ENCODE measurements around the gene NUAK1.
"Not testable (repeated sequence)": the region's sequence is repeated elsewhere in the genome, so short reads cannot be mapped to it uniquely, and the experiment has no call there.

Gene NUAK1

DNA sequence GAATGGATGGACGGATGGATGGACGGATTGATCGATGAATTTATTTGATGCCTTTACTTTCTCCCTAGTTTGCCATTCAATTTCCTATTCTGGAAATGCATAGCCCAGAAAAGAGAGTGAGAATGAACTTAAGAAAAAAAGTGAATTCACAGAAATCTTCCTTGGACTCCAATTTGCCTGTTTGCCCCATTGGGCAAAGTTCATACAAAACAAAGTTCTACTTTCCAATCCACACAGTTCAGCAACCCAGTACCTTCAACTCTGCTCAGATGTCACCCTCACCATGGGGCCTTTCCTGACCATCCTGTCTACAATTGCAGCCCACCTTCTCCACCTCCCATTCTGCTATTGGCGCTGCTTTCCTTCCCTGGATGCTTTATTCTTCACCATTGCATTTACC lies 8.2 kb upstream of the NUAK1 start:
- DNase-seq (ENCODE audit: low read depth in 2 of 2): no peak

DNA sequence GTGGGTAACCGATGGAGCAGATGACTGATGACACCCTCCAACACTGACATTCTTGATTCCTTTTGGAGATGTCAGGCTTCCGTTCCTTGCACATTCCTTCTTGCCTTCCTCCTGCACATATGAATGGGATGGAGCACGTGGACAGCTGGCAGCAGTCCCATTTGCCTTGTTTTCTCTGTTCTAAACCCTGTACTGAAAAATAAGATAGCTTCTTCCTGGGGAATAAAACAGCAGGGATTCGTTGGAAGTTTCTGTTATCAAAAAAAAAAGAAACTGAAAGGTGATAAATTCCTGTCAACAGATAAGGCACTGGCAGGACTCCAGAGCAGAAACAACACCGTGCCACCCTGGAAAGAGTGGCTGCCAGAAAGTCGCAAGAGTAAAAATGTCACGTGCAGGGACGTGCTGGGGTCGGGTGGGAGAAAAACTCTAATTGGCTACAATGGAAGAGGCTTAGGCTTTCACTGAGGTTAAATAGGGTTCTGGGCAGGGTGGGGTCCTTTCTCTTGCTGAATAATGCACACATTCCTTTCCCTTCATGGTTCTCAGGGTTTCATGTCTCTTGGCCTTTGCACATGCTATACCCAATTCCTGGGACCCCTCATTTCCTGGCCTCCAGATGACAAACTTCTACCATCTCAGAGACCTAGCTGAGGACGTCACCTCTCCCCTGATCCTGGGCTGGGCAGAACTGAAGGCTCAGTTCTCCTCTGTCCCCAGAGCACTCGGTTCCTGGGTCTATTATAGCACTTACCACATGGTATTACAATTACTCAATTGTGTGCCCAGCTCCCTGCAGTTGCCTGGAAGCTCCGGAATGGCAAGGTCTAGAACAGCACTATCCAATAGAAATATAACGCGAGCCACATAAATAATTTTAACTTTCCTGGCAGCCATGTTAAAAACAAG lies 7.0 kb upstream of the NUAK1 start:
- no peak for DNase-seq (ENCODE audit: low read depth in 2 of 2)

GRCh38 chr12:106144847-106145246 lies 6.1 kb upstream of the NUAK1 start:
- DNase-seq (ENCODE audit: low read depth in 2 of 2): no peak

GRCh38 chr12:106142591-106143261 lies 4.0 kb upstream of the NUAK1 start:
- no peak for DNase-seq (ENCODE audit: low read depth in 2 of 2)

- DNase-seq (ENCODE audit: low read depth in 2 of 2): not testable (repeated sequence)
These were observed 3.2 kb upstream of the NUAK1 start for GRCh38 chr12:106141920-106142319.

- no peak for DNase-seq (ENCODE audit: low read depth in 2 of 2)
These were observed 2.7 kb upstream of the NUAK1 start for GRCh38 chr12:106141452-106141851.

DNA sequence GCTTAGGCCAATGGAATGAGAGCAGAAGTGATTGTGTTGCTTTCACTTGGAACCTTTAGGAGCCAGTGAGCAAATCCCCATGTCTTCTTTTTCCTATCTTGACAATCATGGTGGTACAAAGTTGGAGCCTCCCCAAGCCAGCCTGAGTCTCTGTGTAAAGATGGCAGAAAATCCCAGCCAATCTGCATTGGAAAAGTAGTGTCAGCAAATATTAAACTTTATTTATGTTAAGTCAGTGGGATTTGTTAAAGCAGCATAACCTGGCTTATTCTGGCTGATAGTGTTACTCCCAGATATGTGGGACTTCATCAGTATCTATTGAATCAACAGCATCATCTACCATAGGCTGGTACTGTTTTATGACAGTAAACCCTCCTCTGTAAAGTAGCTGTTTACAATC lies 2.2 kb upstream of the NUAK1 start:
- no peak for DNase-seq (ENCODE audit: low read depth in 2 of 2)

GRCh38 chr12:106140223-106140986 lies 1.7 kb upstream of the NUAK1 start:
- DNase-seq (ENCODE audit: low read depth in 2 of 2): no peak

- DNase-seq (ENCODE audit: low read depth in 2 of 2): no peak
These were observed 843 bp upstream of the NUAK1 start for GRCh38 chr12:106139422-106140171.

- DNase-seq (ENCODE audit: low read depth in 2 of 2): no peak
These were observed 459 bp downstream of the NUAK1 start for GRCh38 chr12:106138357-106138632.

DNA sequence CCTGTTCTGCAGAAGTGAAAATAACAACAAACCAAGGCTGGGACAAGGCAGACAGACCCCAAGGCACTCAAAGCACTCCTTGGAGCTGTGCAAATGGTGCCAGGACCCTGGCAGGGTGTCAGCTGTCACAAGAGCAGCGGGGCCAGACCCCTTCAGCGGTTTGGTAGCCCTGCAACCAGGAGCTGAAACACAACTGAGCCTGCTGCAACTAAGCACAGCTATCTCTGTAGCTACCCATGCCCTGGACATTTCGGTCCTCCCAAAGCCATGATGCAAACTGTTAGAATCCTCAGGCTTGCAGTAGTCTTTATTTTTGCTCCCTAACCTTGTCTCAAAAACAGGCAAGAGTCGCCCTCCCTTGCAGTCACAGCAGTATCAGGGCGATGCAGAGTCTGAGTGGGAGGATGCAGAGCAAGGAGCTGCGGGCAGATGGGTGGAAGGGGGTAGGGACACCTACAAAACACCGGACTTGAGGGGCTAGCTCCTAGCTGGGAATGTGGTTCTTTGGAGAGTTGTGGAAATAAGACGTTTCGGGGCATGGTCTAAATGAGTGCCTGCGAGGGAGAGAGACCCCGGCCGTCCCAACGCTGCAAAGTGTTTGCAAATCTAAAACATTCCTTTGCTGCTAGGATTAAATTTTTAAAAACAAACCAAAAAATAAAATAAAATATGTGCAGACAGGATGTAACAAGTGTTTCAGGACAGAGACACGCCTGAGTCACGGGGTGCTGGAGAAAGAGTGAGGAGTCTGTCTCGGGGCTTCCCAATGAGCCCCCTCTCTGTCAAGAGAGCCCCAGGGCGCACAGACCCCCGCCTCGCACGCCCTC lies 1.0 kb downstream of the NUAK1 start:
- DNase-seq (ENCODE audit: low read depth in 2 of 2): no peak

GRCh38 chr12:106136263-106136662 lies 2.5 kb downstream of the NUAK1 start:
- peak; percentile 62 to 70 for DNase-seq (ENCODE audit: low read depth in 2 of 2)

GRCh38 chr12:106135781-106136180 lies 3.0 kb downstream of the NUAK1 start:
- no peak for DNase-seq (ENCODE audit: low read depth in 2 of 2)

DNA sequence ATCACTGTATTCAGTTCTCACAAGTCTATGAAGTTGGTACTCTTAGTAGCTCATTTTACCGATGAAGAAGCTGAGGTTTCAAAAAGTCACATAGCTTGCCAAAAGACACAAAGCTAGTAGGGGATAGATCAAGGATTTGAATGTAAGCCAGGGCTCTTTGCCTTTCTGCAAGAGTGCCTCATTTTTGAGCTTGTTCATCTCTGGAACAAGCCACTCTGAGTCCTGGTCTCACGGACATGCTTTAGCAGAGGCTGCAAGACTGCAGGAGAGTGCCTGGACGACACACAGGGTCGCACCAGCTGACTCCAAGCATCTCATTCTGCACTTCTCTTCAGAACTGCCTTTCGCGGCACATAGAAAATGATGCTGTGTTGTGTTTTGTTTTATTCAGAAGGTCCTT lies 3.7 kb downstream of the NUAK1 start:
- DNase-seq (ENCODE audit: low read depth in 2 of 2): no peak

DNA sequence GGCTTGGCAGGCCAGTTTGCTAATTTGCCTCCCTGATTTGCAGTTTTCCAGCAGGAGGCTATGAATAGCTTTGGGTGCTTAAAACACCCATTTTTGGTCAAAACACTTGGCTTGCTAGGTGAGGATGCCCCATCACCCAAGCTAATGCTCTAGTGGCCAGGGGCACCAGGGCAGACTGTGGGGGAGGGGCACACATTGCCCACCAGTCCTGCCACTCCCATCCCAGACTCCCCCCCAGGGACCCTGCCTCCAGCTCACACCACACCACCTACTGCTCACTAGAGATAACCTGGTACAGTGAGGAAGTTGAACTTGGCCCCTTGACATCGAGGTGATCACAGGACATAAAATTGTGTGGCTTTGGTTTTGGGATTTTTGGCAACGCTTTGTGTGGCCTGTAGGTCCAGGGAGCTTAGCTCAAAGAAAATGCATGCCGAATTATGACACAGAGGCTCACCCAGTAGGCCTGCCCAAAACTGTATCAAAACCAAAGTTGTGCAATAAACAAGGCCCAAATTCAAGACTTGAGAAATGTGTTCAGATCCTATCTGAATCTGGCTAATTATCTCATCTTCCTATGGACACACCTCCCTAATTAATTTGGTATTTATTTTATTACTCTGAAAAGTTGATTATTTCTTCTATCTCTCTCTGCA lies 4.3 kb downstream of the NUAK1 start:
- no peak for DNase-seq (ENCODE audit: low read depth in 2 of 2)

DNA sequence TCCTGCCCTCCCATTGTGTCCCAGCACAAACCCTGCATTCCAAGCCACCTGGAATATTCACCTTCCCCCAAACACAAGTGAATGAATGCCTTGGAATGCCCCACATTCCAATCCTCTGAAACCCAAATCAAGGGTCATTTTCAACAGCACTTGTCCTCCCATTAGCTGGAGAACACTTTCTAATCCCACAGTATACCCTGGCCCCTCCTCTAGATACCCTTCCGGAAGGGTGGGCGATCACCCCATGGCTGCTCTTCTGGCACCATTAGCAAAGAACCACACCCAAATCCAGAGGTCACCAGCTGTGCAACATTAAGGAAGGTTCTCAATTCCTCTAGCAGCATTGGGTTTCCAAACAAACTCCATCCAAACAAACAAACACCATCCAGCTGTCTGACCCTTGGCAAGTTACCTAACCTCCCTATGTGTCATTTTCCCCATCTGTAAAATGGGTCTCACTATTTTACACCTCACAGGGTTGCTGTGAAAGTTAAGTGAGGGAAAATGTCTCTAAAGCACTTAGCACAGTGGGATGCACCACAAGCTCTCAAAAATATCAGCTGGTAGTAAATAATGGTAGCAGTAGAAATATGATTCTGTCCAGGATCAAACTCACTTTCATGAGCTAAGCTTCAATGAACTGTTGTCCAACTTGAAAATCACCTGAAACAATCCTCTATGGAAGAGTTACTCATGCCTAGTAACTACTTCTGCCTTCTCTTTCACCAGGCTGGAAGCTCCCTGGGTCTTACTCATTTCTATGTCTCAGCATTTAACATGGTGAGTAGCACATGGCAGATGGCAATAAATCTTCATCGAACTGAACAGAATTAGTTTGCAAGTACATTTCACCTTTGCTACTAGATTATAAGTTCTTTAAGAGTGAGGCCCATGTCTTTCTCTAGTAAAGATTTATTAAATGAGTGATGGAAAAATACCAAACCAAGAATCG lies 5.3 kb downstream of the NUAK1 start:
- DNase-seq (ENCODE audit: low read depth in 2 of 2): no peak

DNA sequence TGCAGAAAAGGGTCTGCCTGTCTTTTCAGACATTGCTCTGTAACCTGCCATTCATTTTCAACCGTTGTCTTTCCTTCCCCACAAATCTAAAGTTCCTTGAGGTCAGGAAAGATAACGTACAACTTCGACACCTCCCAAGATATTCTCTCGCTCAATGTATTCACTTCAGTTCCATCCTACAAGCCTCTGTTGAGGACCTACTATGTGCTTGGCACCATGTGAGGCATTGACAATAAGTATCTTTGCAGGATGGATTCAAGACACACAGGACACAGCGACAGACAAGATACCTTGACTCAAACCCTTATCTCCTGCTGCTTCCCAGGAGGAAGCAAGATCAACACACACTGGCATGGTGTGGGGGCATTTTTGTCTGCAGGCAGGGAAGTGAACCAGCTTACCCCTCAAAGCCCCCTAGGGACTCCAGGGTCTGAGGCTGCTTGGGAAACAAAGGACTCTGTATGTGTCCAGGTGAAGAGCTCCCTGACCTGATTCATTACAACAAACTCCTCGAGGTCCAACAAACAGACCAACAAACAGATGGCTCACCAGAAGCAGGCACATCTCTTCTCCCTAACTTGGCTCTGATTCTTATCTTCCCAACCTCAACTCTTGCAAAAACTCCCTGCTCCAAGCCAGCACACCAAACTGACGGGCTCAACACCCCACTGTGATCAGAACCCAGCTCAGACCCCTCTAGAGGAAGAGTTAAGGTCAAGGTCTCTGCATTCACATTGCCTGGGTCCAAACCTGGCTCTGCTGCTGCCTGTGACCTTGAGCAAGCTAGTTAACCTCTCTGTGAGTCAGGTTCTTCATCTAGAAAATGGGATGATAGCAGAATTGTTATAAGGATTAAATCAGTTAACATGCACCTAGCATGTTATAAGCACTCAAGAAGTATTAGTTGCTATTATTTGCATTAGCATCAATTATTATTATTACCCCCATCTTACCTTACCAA lies 6.3 kb downstream of the NUAK1 start:
- DNase-seq (ENCODE audit: low read depth in 2 of 2): no peak

GRCh38 chr12:106131676-106132075 lies 7.1 kb downstream of the NUAK1 start:
- DNase-seq (ENCODE audit: low read depth in 2 of 2): no peak
